GM12891 (cell line): ENCODE results near the gene ZFAND3. TPM values are rescaled to one million over a fixed set of nuclear protein-coding genes. Genes with fewer than 3 reads are reported as not detected.

ENCODE experiments used
- DNase-seq: peaks from one replicate; pipeline ENCODE4 v3.0.0; 2011; ENCODE audit warnings: low spot score; ENCODE audit not compliant: insufficient read length
- FAIRE-seq: peaks from 2 replicates; lab custom pipeline; 2011; peaks lifted over from hg19 to GRCh38; lab: Jason Lieb, UNC
- PAX5 ChIP-seq: IDR thresholded peaks from 2 replicates; pipeline ENCODE4 v1.6.1; 2011; ENCODE audit warnings: low read length, moderate library complexity, mild to moderate bottlenecking; ENCODE audit not compliant: insufficient read depth, severe bottlenecking
- POLR2A ChIP-seq: IDR thresholded peaks from 2 replicates; pipeline ENCODE4 v1.6.1; 2011; ENCODE audit warnings: low read depth, low read length, control low read depth
- POLR2AphosphoS5 ChIP-seq: IDR thresholded peaks from 2 replicates; pipeline ENCODE4 v1.6.1; 2011; ENCODE audit warnings: low read depth, low read length, control low read depth
- POU2F2 ChIP-seq: IDR thresholded peaks from 2 replicates; pipeline ENCODE4 v1.6.1; 2011; ENCODE audit warnings: low read depth, mild to moderate bottlenecking, control low read depth, low read length, moderate library complexity
- SPI1 ChIP-seq: IDR thresholded peaks from 2 replicates; pipeline ENCODE4 v1.6.1; 2011; ENCODE audit warnings: low read depth, low read length, control low read depth
- TAF1 ChIP-seq: IDR thresholded peaks from 2 replicates; pipeline ENCODE4 v1.6.1; 2011; ENCODE audit warnings: low read depth, low read length, control low read depth
- polyA plus RNA-seq: library from polyadenylated mRNA; unstranded; fragments of >200 nt; gene quantifications from one replicate; pipeline ENCODE4 v1.2.1, GENCODE V29; 2012; ENCODE audit warnings: low read depth, missing spikeins, inconsistent platforms; ENCODE audit not compliant: missing spikeins

Gene ZFAND3
- 41.4 TPM for polyA plus RNA-seq

GRCh38 chr6:37819177-37819801 is at the start of gene ZFAND3:
Gene ZFAND3 (plus strand): TSS chr6:37819727. CDS start chr6:37819946, 219 bp downstream.
- peak; percentile 85 for DNase-seq
- no peak for FAIRE-seq
- TF ChIP-seq POLR2AphosphoS5 (no peak), SPI1 (no peak), POLR2A (no peak), POU2F2 (no peak), TAF1 (no peak), PAX5 (no peak)

- no peak for TF ChIP-seq PAX5
- no peak for TF ChIP-seq POLR2AphosphoS5
- no peak for TF ChIP-seq POU2F2
- TF ChIP-seq SPI1 = no peak
- no peak for TF ChIP-seq POLR2A
- TF ChIP-seq TAF1 = no peak
- FAIRE-seq (no peak), DNase-seq (no peak)
Observed at GRCh38 chr6:37774028-37774680, 45.4 kb upstream of the ZFAND3 start.

DNA sequence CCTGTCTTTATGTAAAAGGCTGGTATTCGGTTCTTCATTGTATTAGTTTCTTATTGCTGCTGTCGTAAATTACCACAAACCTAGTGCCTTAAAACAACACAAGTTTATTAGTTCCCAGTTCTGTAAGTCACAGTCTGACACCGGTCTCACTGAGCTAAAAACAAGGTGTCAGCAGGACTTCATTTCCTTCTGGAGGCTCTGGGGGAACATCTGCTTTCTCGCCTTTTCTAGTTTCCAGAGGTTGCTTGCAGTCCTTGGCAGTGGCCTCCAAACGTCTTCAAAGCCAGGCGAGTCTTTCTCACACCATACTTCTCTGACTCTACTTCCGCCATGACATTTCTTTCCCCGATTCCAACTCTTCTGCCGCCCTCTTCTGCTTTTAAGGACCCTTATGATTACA is 43.0 kb upstream of the ZFAND3 start:
- no peak for FAIRE-seq
- no peak for DNase-seq
- TF ChIP-seq PAX5 (no peak), SPI1 (no peak), TAF1 (no peak), POU2F2 (no peak), POLR2A (no peak), POLR2AphosphoS5 (no peak)

DNA sequence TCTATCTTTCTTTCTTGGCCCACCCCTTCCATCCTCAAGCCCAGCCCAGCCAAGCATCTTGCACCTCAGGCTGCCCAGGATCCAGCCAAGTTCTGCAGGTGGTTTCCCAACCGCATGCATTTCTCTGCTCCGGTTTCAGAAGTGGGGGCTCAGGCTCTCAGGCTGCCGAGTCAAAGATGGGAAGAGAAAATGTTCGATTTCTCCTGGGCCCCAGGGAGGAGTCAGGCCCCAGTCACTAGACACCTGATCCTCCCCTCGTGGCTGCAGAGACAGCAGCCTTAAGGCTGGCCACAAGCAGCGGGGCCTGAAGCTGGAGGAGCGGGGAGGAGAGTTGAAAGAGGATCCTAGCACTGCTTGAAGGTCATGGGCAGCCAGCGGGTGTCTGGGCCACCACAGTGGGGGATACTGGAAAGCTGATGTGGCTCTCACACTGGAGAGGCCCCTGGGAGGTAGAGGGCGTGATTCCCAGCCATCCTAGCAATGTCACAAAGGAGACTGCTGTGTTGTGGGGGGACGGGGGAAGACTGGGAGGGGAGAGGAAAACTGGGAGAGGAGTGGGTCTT is 42.2 kb upstream of the ZFAND3 start:
- FAIRE-seq (no peak), DNase-seq (no peak)
- TF ChIP-seq POLR2AphosphoS5 = no peak

DNA sequence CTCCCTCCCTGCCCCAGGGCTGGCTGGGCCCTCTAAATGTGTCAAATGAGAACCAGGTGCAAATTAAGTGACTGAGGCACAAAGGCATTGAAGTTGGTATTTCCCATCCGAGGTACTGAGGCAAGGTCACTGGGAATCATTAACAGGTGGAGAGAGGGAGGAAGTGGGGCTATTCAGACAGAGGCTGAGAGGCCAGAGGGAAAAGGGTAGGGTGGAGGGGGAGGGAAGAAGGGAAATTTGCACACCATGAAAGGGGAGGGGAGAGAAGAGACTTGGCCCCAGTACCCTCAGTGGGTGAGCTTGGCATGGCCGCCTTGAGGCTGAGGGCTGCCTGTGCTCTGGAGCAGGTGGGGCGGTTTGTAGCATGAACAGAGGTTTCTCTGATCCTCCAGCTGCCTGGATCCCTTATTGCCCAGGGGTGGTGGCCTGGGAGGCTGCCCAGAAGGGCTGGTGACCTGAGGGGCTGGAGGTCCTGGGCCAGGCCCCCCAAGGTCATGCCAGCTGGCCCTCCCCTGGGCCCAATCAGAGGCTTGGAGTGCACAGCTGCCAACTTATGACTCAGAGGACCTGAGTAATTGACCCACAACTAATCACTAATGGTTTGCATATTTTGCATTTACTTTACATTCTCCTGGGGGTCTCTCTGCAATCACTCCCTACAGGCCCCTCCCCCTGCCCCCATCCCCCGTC is 40.3 kb upstream of the ZFAND3 start:
- no peak for FAIRE-seq
- no peak for TF ChIP-seq POU2F2
- TF ChIP-seq SPI1 = peak; percentile 46; the same call in 1 of the 2 replicates
- DNase-seq = no peak

DNA sequence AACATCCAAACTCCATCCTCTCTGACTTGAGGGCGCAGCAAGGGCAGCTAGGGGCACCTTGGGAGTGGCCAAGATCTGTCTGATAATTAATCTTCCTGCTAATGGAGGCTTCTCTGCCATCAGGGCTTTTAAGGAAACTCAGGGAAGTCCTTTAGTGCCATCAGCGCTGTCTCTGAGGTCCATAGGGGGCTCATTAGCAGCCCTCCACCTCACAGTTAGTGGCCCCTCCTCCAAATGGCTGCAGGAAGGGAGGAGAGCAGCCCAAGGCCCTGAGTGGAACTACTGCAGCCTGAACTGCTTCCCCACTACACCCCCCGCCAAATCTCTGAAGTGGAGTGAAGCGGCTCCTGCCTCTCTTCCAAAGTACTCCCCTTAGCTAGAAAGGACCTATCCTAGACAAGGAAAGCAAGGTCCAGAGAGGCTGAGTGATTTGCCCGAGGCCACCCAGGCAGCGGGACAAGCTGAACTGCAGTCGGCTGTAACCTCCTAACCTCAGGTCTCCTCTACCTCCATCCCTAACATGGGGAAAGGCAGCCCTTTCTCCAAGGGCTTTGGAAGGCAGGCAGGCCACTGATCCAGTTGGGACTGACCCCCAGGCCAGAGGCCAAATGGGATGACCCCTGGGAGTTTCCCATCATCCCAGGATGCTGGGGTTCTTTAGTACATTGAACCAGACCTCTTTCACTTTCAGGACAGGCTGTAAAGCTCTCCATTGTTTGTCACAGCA is 39.5 kb upstream of the ZFAND3 start:
- TF ChIP-seq SPI1 = no peak
- TF ChIP-seq TAF1 = no peak
- TF ChIP-seq POLR2AphosphoS5 = no peak
- TF ChIP-seq PAX5 = no peak
- no peak for TF ChIP-seq POU2F2
- TF ChIP-seq POLR2A = no peak
- FAIRE-seq = no peak

GRCh38 chr6:37781788-37782187 is 37.7 kb upstream of the ZFAND3 start:
- TF ChIP-seq POLR2A (no peak), POU2F2 (no peak), PAX5 (no peak), SPI1 (no peak), POLR2AphosphoS5 (no peak), TAF1 (no peak)
- FAIRE-seq (no peak), DNase-seq (no peak)

More for the DNA sequence above, 39.5 kb upstream of the ZFAND3 start:
- no peak for DNase-seq

DNA sequence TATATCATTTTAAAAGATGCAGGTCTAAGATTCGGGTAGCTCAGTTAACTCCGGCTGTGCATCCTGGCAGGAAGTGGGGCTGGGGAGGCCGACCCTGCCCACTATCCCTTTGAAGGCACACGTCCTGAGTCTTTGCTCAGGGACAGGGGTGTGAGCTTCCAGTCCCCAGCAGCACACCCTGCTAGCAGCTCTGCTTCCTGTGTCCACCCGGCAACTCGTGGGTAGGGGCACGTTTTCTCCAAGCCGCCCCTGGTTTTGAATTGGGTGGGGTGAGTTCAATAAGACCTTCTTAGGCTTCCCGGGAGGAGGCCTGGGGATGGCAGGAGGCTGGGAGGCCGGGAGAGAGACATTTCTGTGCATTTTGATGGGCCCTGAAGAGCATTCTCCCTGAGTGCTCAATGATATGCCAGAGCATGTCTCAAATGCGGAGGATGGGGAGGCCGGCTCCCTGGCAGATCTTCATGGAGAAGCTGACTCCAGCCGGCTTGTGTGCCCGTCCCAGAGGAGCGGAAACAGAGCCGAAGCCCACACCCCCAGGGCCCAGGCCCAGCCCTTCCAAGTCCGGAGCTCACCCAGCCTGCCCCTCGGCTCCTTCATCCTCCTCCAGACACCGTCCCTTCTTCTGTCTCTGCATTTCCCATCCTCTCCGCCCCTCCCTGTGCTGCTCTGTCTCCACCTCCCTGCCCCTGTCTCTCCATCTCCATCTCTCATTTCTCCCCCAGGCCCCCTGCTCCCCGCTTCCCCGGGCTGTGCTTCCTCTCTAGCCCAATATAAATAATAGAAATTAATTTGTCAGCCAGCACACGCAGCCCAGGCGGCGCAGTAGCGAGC is 36.3 kb upstream of the ZFAND3 start:
- TF ChIP-seq POLR2A (no peak), TAF1 (no peak), POLR2AphosphoS5 (no peak), PAX5 (no peak), SPI1 (no peak), POU2F2 (no peak)
- peak; percentile 80 for FAIRE-seq
- no peak for DNase-seq
